Measurements from ENCODE around the gene CHMP2A.

Gene CHMP2A

GRCh38 chr19:58536852-58537798 lies 17.8 kb downstream of the CHMP2A start:
- DNase-seq, result no peak

- no peak for DNase-seq
These were observed 19.0 kb downstream of the CHMP2A start for GRCh38 chr19:58535857-58536256.

- no peak for DNase-seq
These were observed 23.7 kb downstream of the CHMP2A start for GRCh38 chr19:58531034-58531840.

GRCh38 chr19:58529405-58529804 lies 25.5 kb downstream of the CHMP2A start:
- DNase-seq, result no peak

- DNase-seq, result no peak
These were observed 32.2 kb downstream of the CHMP2A start for GRCh38 chr19:58522709-58523108.

DNA sequence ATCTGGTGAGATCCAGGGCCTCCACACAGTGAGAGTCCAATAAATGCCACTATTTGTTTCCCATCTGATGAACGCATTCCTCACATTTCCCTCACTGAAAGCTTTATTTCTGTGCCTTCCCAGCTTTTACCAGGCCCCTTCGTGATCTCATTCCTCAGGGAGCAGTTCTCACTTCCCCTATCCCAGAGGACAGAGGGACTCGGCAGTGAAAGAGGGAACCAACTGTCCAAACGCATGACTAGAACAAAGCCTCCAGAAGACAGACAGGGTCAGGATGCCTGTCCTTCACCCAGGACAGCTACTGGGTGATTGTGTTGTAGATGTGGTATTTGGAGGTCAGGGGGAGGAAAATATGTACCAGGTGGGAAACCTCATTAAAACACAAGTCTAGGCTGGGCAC lies 33.3 kb downstream of the CHMP2A start:
- no peak for DNase-seq

DNA sequence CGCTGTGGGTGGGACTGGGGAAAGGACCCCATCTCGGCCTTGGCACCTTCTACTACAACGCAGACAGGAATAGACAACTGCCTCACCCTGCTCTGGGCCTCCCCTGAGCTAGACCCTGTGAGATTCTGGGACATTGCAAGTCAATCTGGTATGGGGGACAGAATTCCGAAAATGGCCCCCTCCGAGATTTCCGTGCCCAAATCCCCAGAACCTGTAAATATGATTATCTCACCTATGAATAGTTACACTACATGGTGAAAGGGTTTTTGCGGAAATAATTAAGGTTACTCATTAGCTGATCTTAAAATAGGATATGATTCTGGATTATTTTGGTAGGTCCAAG lies 34.7 kb downstream of the CHMP2A start:
- DNase-seq, result no peak

DNA sequence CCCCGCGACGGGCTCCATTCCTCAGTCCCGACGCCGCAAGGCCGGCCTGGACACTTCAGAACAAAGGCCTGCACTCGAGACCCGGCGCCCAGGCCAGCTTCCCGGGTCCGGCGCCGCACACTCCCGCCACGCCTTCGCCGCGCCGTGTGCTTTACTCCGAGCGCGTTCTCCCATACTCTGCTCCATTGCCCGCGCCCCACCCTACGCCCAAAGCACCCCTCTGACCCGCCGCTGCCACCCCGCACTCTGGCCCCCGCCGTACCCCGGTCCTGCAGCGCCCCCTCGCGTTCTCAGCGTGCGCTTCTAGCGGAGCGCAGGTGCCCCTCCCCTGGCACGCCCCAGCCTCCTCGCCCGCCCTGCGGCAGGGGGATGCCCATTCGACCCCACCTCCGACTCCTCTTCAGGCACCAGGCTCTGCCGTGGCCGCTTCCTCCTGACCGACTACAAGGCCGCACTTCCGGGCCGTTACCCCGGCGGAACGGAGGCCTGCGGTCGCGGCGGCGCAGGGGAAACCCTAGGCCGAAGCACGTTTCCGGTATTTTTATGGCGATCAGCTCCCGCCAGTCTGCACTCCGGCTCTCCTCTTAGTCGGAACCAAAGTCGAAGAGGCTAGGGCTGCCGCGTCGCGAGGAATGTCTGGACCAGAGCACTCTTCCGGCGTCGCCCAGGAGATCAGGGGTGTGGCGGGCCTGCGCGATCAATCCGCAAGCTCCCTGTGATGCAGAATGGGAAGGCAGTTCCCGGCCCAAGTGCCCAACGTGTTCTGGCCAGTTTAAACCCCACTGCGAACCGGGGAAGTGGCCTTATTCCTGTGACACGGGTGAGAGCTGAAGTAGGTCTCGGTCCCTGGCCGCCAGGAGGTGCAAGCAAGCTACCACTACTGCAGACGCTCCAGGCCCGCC lies 35.3 kb downstream of the CHMP2A start, which contains the start of gene ZBTB45:
Gene ZBTB45 (minus strand): TSS at position 456 of the 902 bp plus-strand sequence. CDS start 2,137 bp downstream, outside the sequence.
- DNase-seq, result peak; percentile 87

DNA sequence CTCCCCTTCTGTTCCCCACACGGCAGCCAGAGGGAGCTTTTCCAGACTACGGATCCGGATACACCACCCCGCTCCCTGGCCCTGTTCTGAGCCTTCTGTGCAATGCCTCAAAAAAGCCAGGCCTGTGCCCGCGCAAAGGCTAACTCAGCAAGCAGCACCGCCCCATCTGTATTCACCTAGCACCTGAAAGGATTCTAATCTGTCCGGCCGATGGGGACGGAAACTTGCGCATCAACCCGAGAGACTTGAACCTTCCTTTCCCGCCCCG lies 35.9 kb downstream of the CHMP2A start:
- peak; percentile 17 for DNase-seq

DNA sequence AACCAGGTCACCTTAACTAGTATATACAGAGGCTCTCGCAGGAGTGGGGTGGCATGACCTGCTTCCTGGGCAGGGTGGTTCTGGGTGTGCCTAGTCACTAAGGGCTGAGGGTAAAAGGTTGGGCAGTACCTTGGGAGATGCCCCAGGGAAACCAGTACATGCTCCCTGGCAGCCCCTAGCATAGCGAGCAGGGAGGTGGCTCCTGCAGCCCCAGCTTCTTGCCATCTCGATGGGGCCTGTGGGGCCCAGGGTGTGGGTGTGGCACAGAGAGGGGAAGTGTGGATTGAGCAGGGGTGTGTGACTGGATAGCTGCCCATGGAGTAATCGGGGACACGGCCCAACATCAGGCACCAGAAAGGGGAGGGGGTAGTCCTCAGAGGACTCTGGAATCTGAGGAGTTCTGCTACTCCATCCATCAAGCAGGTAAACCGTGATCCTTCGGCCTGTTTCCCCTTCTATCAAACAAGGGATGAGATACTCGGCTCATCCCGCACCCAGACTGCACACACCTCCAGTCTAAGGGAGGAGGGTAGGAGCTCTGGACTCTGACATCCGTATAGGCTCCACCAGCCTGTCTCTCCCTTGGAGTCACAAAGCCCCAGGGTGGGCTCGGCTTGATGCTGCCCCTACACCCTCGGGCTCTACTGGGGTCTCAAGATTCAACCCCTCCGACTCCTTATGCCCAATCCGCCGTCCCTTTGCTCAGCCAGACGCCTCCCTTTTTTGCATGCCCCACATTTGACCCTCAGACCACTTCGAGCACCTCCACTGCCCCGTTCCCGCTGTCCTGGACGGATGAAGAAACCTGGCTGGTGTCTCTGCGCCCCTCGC lies 36.4 kb downstream of the CHMP2A start:
- no peak for DNase-seq

DNA sequence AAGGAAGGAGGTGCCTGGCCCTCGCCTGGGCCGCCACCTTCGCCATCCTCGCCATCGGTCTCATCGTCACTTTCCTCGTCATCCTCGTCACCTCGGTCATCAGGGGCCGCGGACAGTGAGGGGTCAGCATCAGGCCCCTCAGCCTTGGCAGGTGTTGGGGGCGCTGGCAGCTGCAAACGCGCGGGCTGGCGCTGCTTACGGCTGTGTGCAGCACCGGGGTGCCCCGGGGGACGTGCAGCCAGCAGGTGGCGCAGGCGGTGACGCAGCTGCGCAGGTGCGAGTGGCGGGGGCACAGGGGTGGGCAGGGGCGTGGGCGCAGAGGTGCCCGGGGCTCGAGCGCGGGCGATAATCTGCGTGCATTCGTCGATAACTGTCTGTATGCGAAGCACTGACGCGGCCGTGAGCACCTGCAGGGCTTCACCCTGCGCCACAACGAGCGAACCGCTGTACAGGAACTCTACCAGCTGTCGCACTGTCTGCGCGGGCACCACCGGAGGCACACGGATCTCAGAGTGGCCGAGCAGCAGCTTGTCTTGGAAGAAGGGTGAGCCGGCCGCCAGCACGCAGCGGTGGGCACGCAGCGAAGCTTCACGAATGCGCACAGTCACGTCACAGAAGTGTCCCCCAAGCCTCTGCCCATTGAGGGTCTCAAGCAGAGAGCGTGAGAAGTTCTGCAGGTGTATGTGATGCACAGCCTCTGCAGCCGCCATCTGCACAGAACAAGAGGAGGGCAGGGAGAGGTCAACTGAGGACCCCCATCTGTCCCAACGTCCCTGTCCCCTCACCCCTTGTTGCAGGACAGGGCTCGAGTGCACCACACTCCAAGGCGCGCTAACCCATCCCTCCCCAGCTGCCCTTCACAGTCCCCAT lies 37.7 kb downstream of the CHMP2A start:
- no peak for DNase-seq

DNA sequence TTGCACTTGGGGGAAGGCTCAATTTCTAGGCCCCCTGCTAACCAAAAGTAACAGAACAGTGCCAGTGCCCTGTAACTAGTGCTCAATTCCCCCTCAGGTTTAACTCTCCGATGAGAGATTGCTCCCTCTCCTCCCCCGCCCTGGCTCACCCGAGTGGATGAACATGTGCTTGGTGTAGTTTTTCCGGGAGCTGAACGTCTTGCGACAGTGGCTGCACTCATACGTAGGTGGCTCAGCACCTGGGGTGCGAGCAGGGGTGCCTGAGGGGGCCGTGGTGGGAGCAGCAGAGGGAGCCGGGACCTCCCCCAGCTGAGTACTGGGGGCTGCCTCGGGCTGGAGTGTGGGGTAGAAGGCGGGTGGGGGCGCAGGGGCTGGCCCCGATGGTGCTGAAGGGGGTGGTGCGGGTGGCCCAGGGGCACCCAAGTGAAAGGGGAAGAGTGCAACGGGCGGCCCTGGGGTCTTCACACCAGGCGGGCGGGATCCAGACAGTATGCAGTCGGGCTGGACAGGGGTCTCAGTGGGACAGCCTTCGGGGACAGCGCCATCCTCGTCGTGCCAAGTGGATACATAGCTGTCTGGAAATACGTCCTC lies 38.6 kb downstream of the CHMP2A start:
- no peak for DNase-seq

GRCh38 chr19:58515259-58515658 lies 39.6 kb downstream of the CHMP2A start:
- DNase-seq, result no peak

DNA sequence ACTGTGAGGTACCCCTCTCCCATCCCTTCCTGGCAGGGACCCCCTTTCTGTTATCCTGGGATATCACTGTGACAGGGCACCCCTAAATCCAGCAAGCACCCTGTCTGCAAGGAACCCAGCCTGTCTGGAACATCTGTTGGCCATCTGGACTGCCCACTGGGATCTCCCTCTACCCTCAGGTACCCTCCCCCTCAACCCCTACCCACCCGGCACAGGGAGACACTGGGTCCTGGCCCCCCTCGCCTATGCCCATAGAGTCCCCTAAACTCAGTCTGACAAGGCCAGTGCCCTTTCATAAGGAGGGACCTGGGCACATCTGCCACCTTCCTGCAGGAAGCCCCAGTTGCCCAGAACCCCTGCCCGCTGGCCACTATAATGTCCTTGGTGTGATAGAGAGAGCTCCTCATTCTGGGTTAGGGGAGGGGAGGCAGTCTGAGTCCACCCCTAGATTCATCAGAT lies 40.3 kb downstream of the CHMP2A start:
- DNase-seq, result no peak

- DNase-seq, result peak; percentile 9
These were observed 41.0 kb downstream of the CHMP2A start for GRCh38 chr19:58513694-58514563.

DNA sequence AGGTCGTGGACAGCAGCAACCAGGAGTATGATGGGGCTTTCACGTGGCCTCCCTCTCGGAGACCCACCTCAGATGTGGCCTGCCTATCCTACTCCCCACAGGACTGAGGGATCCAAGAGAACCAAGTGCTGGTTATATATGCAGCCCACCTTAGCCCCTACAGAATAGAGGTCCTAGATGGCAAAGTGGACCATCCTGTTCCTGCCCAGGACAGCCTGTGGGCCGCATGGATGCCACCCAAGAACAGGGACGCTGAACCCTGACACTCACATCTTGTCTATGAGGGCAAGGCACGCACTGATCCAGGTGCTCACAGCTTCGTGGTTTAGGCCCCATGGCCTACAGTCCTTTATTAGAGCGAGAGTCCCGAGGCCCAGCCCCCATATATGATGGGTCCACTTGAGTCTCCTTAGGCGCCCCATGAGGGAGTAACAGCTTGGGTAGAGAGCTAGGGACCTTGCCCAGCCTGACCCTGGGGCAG lies 41.7 kb downstream of the CHMP2A start:
- no peak for DNase-seq

DNA sequence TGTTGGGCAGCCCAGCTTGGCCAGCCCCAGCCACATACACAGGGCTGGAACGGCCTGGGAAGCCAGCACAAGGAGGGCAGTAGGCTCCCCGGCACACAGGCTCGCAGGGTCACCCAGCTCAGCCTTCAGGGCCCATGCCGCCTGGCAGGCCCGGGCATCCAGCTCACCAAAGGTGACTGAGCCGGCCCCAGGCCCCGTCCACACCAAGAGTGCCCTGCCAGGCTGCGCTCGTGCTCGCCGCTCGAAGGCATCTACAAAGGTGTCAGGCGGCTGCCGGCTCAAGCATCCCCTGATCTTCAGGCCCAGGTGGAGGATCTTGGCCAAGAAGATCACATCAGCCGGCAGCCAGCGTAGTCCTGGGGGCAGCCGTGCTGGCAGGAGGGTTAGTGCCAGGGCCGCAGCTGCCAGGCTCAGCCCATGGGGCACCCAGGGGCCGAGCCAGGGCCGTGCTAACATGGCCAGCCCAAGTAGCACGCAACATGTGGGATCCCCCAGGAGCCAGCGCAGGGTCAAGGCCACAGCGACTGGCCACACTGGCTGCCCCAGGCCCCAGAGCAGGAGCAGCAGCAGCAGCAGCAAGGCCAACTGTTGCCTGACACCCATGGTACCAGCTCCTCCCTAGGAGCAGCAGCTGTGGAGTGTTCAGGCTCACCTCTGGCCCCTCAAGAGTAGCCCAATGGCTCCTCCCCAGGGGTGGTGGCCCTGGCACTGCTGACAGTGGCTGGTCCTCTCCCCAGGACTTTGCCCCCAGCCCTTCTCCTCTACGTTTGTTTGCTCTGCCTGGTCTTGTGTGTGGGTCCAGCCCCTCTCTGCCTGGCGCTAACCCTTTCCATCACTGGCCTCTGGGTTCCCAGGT lies 43.3 kb downstream of the CHMP2A start, which contains the start of gene SLC27A5:
Gene SLC27A5 (minus strand): TSS at position 640 of the 856 bp plus-strand sequence. CDS start 37 bp downstream, at position 603.
- DNase-seq, result no peak

Data from GOT3 (cell line).